GM06990 (cell line): ENCODE measurements around the gene RGS10.
"Not testable (repeated sequence)": the region's sequence is repeated elsewhere in the genome, so short reads cannot be mapped to it uniquely, and the experiment has no call there.

Source experiments
- DNase-seq: peaks from one replicate; pipeline ENCODE4 v3.0.0-alpha.2; 2011; ENCODE audit not compliant: insufficient read length; ENCODE audit errors: extremely low read depth
- H3K27me3 ChIP-seq: replicated peaks from 2 replicates; pipeline ENCODE4 v1.6.0; 2011; ENCODE audit warnings: low read length; ENCODE audit not compliant: control insufficient read depth, insufficient read depth
- H3K36me3 ChIP-seq: 2 replicates; pipeline ENCODE4 v1.5.1; 2011; ENCODE audit warnings: low read length; ENCODE audit not compliant: control insufficient read depth, insufficient read depth
- H3K4me3 ChIP-seq: replicated peaks from 2 replicates; pipeline ENCODE4 v1.5.1; 2011; ENCODE audit warnings: low read depth, mild to moderate bottlenecking, control low read depth, low read length
- TF ChIP-seq, protein P1 (sequence below): IDR thresholded peaks from 2 replicates; pipeline ENCODE4 v1.5.1; 2011; ENCODE audit warnings: low read length, control low read depth, mild to moderate bottlenecking, inconsistent platforms; ENCODE audit not compliant: insufficient read depth, poor library complexity, severe bottlenecking

The RGS10 gene

DNA sequence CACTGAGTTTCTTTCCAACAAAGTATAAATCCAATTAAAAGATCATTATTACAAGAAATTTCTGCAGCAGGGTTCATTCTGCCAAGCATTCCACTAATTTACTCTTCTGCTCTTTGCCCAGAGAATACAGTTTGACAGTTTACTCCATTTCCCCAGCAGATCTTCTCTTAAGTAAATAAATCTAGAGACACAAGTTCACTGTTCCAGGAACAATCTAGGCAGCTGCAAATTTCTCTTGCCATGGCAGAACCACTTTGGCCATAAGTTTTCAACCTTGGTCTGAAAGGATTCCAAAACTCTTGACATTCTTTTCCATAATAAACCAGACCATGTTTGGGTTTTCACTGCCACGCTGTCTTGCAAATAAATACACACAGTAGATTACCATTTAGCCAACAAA is 11.5 kb downstream of the RGS10 start:
- Histone ChIP-seq H3K4me3 (no peak overlapping the region), H3K27me3 (no peaks in the 10 kb centered on the region), H3K36me3 (peaks cover 2% of the 10 kb centered on the region; the same call in 1 of the 2 replicates)
- TF ChIP-seq, protein P1, sequence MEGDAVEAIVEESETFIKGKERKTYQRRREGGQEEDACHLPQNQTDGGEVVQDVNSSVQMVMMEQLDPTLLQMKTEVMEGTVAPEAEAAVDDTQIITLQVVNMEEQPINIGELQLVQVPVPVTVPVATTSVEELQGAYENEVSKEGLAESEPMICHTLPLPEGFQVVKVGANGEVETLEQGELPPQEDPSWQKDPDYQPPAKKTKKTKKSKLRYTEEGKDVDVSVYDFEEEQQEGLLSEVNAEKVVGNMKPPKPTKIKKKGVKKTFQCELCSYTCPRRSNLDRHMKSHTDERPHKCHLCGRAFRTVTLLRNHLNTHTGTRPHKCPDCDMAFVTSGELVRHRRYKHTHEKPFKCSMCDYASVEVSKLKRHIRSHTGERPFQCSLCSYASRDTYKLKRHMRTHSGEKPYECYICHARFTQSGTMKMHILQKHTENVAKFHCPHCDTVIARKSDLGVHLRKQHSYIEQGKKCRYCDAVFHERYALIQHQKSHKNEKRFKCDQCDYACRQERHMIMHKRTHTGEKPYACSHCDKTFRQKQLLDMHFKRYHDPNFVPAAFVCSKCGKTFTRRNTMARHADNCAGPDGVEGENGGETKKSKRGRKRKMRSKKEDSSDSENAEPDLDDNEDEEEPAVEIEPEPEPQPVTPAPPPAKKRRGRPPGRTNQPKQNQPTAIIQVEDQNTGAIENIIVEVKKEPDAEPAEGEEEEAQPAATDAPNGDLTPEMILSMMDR, result no peak
- DNase-seq, result no peak

DNA sequence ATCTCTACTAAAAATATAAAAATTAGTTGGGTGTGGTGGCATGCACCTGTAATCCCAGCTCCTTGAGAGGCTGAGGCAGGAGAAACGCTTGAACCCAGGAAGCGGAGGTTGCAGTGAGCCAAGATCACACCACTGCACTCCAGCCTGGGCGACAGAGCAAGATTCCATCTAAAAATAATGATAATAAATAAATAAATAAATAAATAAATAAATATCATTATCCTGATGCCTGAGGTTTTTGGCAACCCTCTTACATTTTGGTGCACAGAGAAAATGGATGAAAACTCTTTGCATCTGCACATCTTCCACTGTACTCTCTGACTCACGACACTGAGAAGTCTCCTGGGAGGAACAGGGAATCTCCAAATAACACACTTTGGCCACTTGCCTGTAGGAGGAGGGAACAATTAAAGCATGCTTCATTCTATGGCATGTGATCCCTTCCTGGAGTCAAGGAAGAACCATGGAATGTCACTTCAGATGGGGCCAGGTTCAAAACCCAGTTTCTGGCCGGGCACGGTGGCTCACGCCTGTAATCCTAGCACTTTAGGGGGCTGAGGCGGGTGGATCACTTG is 13.8 kb downstream of the RGS10 start:
- not testable (repeated sequence) for H3K4me3 ChIP-seq, H3K27me3 ChIP-seq, DNase-seq
- peaks cover 14% of the 10 kb centered on the region for H3K36me3 ChIP-seq

DNA sequence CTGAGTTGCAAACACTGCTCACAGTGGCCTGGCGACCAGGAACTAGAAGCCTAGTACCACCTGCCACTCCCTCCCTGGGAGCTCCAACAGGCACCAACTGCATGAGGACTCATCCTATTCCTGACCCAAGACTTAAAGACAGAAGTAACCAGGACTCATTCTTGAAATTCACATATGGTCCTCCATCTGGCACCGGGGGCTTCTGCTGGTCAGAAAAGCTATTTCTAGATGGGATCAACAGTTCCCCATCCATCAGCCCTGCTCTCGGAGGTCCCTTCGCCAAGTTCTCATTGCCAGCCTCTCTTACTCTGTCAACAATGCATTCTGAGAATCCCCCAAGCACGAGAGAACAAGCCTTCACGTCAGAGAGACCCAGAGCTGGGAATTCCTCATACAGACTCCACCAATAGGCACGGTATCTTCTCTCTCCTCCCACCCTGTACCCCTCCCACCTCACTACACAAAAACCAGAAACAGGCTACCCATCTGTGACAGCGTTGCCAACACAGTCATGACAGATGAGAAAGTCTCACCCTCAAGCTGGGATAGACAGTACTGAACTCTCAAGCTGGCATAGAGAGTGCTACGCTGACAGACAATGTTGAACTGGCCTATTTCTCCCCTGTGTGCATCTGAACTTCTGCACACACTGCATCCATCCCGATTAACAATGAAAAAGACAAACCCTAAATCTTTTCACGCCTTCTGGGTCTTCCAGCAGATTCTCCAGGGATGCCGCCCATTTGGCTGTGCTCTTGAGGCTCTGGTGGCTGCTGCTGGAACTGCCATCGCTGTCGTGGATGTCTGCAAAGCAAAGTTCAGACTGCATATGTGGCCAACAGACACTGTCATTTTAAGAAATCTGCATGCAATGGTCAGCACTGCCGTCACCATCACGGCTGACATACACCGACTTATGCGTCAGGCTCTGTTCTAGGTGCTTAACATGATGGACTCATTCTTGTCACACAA is 15.6 kb downstream of the RGS10 start:
- no peak overlapping the region for H3K4me3 ChIP-seq
- TF ChIP-seq, protein P1, result peak; percentile 6
- DNase-seq, result no peak
- no peaks in the 10 kb centered on the region for H3K27me3 ChIP-seq
- H3K36me3 ChIP-seq, result peaks cover 20% of the 10 kb centered on the region

DNA sequence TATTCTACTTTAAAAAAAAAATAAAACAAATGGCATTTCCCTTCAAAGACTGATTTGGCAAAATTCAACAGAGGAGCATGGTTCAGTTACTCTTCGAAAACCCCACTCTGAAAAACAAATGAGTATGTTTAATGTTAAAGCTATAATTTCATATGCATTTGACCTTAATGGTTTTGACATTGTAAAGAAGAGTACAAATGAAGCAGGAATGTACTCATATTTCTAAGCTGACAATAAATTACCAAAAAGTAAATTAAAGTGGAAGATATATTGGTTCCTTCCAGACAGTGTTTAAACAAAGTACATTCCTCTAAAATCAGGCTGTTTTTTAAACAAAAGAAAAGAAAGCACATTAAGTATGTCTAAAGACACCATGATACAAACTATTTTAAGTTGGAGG is 16.4 kb downstream of the RGS10 start:
- TF ChIP-seq, protein P1, result no peak
- peaks cover 23% of the 10 kb centered on the region for H3K36me3 ChIP-seq
- H3K4me3 ChIP-seq, result no peak overlapping the region
- no peak for DNase-seq
- H3K27me3 ChIP-seq, result no peaks in the 10 kb centered on the region

DNA sequence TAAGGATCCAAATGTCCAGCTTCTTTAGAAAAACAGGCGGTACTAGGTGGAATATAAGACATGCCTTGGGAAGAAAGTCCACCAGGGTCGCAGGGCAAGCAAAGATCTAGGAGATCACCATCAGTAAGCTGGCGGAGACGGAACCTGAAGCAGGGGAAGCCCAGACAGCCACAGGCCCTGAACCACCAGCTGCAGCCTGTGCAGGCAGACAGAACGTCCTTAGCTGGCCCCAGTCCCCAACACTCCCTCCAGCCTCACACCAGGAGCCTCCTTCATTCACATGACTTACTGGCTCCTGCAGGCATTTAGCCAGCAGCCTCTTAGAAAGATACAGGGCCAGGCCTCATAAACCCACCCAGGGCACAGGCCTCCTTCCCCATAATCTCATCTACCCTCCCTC is 17.4 kb downstream of the RGS10 start:
- Histone ChIP-seq H3K36me3 (peaks cover 25% of the 10 kb centered on the region), H3K27me3 (no peaks in the 10 kb centered on the region), H3K4me3 (no peak overlapping the region)
- TF ChIP-seq, protein P1, result no peak
- no peak for DNase-seq

DNA sequence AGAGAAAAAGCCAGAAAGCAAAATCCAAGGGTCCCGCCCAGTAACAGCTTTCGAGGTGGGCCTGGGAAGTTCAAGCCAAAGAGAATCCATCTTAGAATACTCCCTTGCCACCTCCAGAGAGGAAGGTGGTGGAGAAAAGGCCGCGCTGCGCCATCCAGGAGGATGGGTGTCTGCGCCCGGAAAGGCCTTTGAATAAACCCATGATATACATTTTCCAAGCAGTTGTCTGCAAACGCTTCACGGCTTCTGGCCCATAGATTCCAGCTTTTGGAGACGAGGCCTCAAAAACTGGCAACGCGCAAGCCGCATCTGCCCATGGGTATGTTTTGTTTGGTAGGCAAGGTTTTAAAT is 17.8 kb downstream of the RGS10 start:
- DNase-seq, result no peak
- no peak overlapping the region for H3K4me3 ChIP-seq
- no peaks in the 10 kb centered on the region for H3K27me3 ChIP-seq
- TF ChIP-seq, protein P1, result no peak
- H3K36me3 ChIP-seq, result peaks cover 25% of the 10 kb centered on the region
